GM20431 (cell line): ENCODE data around the gene C16orf46.
"Not testable (repeated sequence)": the region's sequence is repeated elsewhere in the genome, so short reads cannot be mapped to it uniquely, and the experiment has no call there.

Experiments
- in situ Hi-C: fragments of 300-500 bp; cut with MseI, MboI; formaldehyde crosslinking; loops from one replicate; pipeline ENCODE4 v1.15.0; 2020; ENCODE audit warnings: low sequenced_read_pairs; ENCODE audit not compliant: unreplicated experiment

The C16orf46 gene

DNA sequence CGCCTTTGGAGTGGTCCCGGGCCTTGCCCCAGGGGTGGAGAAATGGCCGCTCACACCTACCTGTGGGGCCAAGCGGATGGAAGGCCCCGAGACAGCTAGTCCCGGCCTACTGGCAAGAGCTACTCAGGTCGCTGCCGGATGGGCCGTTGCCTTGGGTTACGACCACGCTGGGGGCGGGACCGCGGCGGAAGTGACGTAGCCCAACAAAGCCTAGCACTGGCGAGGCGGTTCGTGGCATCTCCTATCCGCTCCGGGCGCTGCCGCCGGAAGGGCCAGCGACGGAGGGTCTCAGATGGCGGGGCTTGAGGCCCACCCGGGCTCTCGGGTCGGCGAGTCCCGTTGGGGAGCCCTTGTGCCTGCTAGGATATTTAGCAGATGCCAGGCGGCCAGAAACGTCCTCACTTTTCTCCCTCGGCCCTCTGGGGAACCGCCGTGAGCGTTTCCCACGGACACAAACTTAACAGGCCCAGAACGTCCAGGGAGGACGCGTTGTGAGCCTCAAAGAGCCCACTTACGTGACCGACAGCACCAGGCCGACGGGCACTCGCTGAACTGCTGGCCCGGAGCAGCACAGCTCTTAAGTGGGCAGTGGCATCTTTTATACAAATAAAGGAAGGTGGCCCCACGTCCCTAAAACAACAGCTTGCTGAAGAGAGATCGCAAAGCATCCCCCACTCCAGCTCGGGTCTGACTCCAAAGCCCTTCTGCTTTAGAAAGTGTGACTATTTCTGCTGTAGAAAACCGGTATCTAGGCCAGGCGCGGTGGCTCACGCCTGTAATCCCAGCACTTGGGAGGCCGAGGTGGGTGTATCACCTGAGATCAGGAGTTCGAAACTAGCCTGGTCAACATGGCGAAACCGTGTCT, at the start of gene C16orf46:
C16orf46 (minus strand) TSS at position 163 of the 865 bp plus-strand sequence. CDS start 13,283 bp downstream, outside the sequence.
- in situ Hi-C loops, result no loop called here

- in situ Hi-C loops, result no loop called here
Measured at GRCh38 chr16:81123092-81123852, 46.2 kb upstream of the C16orf46 start.

- in situ Hi-C loops, result no loop called here
Measured at GRCh38 chr16:81121474-81121990, 44.5 kb upstream of the C16orf46 start.

DNA sequence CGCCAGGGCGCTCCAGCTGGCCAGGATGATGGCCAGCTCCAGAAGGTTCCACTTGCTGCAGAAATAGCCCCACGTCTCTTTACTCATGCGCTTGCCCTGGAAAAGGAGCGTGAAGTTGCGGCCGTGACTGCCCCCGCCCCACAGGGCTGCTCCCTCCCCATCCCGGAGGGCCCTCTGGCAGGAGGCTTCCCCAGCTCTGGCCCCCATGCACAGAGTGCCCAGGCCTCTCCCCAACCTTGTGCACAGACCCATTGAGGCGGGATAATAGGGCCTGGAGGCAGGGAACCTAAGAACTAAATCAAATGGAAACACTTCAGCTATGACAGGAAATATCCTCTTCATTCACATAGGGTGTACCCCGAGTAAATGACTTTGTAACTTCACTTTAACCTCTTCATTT, 40.4 kb upstream of the C16orf46 start:
- in situ Hi-C loops, result no loop called here

- in situ Hi-C loops, result no loop called here
Measured at GRCh38 chr16:81116285-81116684, 39.2 kb upstream of the C16orf46 start.

DNA sequence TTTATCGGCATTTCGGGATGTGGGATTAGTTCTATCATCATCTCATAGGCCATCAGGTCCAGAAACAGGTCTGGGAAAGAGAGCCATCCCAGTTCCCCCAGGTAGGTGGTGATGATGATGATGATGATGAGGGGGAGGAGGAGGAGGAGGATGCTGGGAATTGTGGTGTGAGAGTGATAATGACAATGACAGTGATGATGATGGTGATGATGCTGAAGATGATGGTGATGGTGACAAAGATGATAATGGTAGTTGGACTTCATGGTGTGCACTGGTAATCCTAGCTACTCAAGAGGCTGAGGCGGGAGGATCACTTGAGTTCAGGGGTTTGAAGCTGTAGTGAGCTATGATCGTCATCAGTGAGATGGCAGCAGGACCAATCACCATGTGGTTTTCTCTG, 35.4 kb upstream of the C16orf46 start:
- in situ Hi-C loops, result no loop called here

DNA sequence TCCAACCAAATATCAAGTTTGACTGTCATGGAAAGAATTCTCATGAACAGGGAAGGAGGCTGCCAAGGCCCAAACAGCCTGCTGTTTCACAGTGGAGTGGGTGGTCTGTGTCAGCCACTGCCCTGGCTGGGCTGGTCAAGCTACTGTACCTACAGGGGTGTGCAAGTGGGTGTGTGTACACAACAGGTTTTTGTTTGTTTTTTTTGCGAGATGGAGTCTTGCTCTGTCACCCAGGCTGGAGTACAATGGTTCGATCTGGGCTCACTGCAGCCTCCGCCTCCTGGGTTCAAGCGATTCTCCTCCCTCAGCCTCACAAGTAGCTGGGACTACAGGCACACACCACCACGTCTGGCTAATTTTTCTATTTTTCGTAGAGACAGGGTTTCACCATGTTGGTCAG, 32.2 kb upstream of the C16orf46 start:
- in situ Hi-C loops, result not testable (repeated sequence)

DNA sequence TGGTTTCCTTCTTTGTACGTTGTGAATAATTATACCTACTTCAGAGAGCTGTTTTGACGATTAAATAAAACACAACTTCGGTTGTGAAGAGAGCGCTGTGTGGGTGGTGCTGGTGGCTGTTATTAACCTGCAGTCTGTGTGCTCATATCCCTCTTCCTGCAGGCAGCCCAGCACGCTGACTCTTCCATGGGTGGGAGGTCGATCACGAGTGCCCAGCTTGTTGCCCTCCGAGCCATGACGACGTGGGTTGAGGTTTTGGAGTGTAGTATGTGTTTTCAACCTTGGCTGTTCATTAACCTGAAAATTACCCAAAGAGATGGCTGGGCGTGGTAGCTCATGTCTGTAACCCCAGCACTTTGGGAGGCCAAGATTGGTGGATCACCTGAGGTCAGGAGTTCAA, 30.5 kb upstream of the C16orf46 start:
- in situ Hi-C loops, result no loop called here

DNA sequence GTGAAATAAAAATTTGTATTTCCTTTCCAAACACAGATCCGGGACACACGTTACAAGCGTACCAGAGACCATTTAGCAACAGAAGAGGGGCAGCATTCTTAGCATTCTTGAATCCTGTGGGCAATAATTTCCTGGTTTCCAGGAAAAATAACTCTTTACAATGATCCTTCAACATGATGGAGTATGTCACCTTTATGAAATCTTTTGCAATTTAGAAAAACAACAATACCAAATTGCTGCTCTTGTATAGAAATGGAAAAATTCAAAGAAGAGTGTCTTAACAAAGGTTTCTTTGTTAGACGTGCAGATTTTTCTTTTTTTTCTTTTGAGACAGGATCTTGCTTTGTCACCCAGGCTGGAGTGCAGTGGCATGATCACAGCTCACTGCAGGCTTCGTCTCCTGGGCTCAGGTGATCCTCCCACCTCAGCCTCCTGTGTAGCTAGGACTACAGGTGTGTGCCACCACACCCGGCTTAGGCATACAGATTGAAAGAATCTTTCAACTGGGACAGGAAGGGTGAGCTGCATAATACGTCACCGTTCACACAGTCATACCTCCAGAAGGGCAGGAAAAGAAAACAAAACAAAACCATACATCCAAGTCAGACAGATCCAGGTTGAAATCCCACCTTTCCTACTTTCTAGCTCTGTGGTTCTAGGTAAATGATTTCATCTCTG, 29.9 kb upstream of the C16orf46 start:
- in situ Hi-C loops, result no loop called here

GRCh38 chr16:81105946-81106345, 28.9 kb upstream of the C16orf46 start:
- in situ Hi-C loops, result no loop called here

DNA sequence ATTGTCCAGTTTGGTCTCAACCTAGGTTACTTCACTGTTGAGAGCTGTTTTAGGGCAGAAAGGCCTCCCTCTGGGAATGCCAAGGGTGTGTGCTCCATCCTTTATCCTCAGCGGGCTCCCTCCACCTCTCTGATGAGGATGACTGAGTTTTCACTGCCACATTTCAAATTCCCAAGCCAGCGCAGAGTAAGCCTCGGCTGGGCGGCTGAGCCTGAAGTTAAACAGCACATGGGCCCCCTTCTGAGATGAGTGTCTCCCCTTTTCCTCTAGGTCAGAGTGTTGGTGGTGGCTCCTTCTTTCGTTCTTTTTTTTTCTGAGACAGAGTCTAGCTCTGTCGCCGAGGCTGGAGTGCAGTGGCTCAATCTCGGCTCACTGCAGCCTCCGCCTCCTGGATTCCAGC, 24.7 kb upstream of the C16orf46 start:
- in situ Hi-C loops, result no loop called here

- in situ Hi-C loops, result no loop called here
Measured at GRCh38 chr16:81099958-81100357, 22.9 kb upstream of the C16orf46 start.

GRCh38 chr16:81097230-81097629, 20.2 kb upstream of the C16orf46 start:
- in situ Hi-C loops, result no loop called here

- in situ Hi-C loops, result no loop called here
Measured at GRCh38 chr16:81096715-81097208, 19.7 kb upstream of the C16orf46 start.

- in situ Hi-C loops, result no loop called here
Measured at GRCh38 chr16:81095953-81096714, 19.1 kb upstream of the C16orf46 start, which contains the start of gene GCSH. TSS of gene GCSH (minus strand) at chr16:81096395. CDS start at chr16:81096278, 117 bp downstream.

DNA sequence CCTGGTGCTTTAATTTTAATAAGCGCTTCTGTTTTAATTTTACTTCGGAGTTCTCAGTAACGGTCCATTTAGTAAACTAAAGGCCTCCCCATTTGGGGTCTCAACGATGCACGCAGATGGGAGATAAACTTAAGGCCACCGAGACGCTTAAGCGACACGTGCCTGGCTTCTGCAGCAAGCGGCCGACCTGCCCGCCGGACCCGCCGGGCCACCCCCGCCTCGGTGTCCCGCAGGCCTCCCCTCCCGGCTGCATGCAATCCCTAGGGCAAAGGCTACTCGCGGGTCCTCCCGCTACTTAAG, 18.6 kb upstream of the C16orf46 start:
- in situ Hi-C loops, result no loop called here

- in situ Hi-C loops, result no loop called here
Measured at GRCh38 chr16:81094771-81095251, 17.8 kb upstream of the C16orf46 start.

GRCh38 chr16:81088836-81089235, 11.8 kb upstream of the C16orf46 start:
- in situ Hi-C loops, result no loop called here

GRCh38 chr16:81081014-81081413, 4.0 kb upstream of the C16orf46 start:
- in situ Hi-C loops, result no loop called here

DNA sequence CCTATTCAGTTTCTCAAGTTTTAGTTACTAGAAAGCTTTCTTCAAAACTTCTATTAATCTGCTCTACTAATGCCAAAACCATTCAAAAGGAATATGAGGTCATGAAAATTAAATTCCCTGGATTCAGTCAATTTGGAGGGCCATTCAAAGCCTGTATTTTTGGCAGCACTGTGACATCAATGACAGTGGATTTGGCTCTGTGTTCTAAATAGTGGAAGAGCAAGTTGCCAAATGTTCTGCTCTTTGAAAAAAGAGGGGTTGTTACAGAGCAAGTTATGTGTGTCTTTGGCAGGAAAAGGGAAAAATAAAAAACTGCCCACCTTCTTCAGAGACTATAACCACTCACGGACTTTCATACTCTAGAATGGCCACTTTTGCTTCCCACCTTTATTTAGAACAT, 3.2 kb upstream of the C16orf46 start:
- in situ Hi-C loops, result no loop called here
